Activated CD8-positive, alpha-beta T cell treated with anti-CD3 and anti-CD28 coated beads for 36 hours (primary cell): Measurements from ENCODE around the gene LIPT1. TPM values are rescaled to one million over a fixed set of nuclear protein-coding genes. Genes with fewer than 3 reads are reported as not detected.
A peak's percentile ranks its signal among the peaks of the same experiment; 100 is the strongest.

ENCODE experiments used
- ATAC-seq: fragments of 200-7000 bp; cut with Tn5 transposase; one replicate; pipeline ENCODE4 v1.10.0; 2021; ENCODE audit warnings: mild to moderate bottlenecking, moderate library complexity
- CTCF ChIA-PET: fragments of 350-600 bp; sonication (Branson Sonifier 250); formaldehyde crosslinking; loops from one replicate; lab custom pipeline; 2021; ENCODE audit warnings: antibody characterized with exemption; lab: Charles Lee
- POLR2A ChIA-PET: fragments of 350-600 bp; sonication (Branson Sonifier 250); formaldehyde crosslinking; loops from one replicate; lab custom pipeline; 2021; ENCODE audit warnings: antibody characterized with exemption; lab: Charles Lee
- DNase-seq: peaks from one replicate; pipeline ENCODE4 v3.0.0-alpha.2; 2020
- H3K27ac Mint-ChIP-seq: one replicate; pipeline ENCODE4 v1.8.0; 2021; ENCODE audit warnings: mild to moderate bottlenecking, mixed read lengths
- H3K27me3 Mint-ChIP-seq: one replicate; pipeline ENCODE4 v1.8.0; 2021; ENCODE audit warnings: mixed read lengths
- H3K36me3 Mint-ChIP-seq: one replicate; pipeline ENCODE4 v1.8.0; 2021; ENCODE audit warnings: low read depth, mixed read lengths
- H3K4me1 Mint-ChIP-seq: one replicate; pipeline ENCODE4 v1.8.0; 2021; ENCODE audit warnings: low read depth, mixed read lengths
- H3K4me3 Mint-ChIP-seq: one replicate; pipeline ENCODE4 v1.8.0; 2021; ENCODE audit warnings: mild to moderate bottlenecking, moderate library complexity, mixed read lengths
- H3K9me3 Mint-ChIP-seq: one replicate; pipeline ENCODE4 v1.8.0; 2021; ENCODE audit warnings: mixed read lengths
- intact Hi-C: fragments of 100-400 bp; cut with micrococcal nuclease; formaldehyde crosslinking; loops from one replicate; pipeline ENCODE4 v1.10.0; 2022
- total RNA-seq, 2 experiments: library from RNA; stranded (reverse); gene quantifications; one replicate each; pipeline ENCODE4 v1.2.3, GENCODE V29; 2021
- TF ChIP-seq, protein P1 (sequence below): fragments of 200-600 bp; IDR thresholded peaks from one replicate; pipeline ENCODE4 v1.8.0; 2022; ENCODE audit warnings: antibody characterized with exemption, mild to moderate bottlenecking

Gene LIPT1
- 1 to 10 TPM; 3.3 to 6.0 TPM for total RNA-seq

DNA sequence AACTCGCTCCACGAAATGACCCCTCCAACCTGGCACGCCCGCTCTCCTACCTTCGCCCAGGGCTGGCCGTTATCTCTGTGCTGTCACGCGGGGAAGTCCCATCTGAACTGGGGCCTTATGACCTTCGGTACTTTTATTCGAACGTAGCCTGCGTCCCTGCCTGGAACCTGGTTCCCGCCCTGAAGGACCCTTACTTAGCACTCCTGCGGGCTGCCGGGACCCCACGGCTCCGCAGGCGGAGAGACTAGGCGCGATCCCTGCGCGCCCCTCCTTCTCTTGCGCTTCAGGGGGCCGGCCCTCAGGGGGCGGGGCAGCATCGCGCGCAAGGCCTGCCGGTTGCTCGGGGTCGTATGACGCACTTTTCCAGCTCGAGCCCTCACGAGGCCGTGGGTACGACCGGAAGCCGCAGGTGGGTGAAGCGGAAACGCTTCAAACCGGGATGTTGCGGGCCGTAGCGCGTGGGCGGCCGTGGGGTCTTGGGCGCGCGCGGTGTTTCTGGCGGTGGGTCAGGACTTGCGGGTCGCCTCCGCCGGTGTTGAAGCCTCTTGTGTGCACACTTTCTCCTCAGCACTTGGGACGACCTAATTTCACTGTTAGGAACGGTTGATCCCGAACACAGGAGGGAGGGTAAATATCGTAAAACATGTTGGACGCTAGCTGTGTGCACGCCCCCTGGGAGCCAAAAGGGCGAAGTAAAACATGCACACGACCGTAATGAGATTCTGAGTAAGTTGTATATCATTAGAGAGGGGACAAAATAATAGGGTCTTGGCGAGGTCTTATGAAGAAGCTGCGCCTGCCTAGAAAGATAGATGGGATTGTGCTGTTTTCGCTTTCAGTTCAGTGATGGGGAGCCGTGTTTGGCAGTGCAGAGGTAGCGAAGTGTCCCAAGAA is at the start of gene LIPT1, which contains the start of gene TSGA10:
LIPT1 (plus strand) TSS at position 325 of the 894 bp plus-strand sequence. CDS start 6,991 bp downstream, outside the sequence.
TSGA10 (minus strand) TSS at position 300 of the 894 bp plus-strand sequence. CDS start 45,503 bp downstream, outside the sequence.
- peak within 1 kb of the TSS; percentile 86 for H3K27ac Mint-ChIP-seq
- H3K4me3 Mint-ChIP-seq, result no peak within 1 kb of the TSS

DNA sequence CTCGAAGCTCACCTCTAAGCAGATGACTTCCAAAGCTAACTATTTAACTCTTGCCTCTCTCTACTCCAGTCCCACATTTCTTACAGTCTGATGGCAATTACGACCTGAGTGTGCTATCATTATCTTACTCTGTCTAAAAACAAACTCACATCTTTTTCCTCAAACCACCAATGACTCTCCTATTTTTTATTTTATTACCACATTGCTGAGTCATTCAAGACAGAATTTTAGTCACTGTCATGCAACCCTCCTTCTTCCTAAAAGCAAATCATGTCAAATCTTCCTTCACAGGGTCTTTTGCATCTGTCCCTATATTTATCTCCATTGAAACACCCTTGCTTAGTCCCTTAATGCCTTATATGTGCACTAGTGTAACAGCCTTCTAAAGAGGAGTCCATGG is 47.9 kb upstream of the LIPT1 start:
- no peaks in the 10 kb centered on the region for H3K36me3 Mint-ChIP-seq
- ATAC-seq, result no peak

More for the DNA sequence above, at the start of gene LIPT1, which contains the start of gene TSGA10:
- Mint-ChIP-seq H3K27me3 (no peaks in the 10 kb centered on the region), H3K36me3 (peaks cover 6% of the 10 kb centered on the region), H3K9me3 (no peaks in the 10 kb centered on the region), H3K4me1 (peaks cover 42% of the 10 kb centered on the region)
- intact Hi-C loops, result loop anchor here (10.0 kb wide), 1 partner anchor 180 kb away; the partner anchor contains the start of genes EIF5B and TXNDC9
- ChIA-PET POLR2A (interaction anchor here (0.6 to 2.3 kb wide), 10 partner anchors 9 to 532 kb away, joined by 3 to 16 read pairs (median 4); partner anchors contain the start of genes C2orf15, MITD1 and MRPL30), CTCF (interaction anchor here (0.8 to 2.2 kb wide), 6 partner anchors 12 to 586 kb away, joined by 3 to 9 read pairs (median 6); partner anchors contain the start of genes C2orf15, EIF5B, MITD1 and MRPL30)
- ATAC-seq, result peak; percentile 97
- TF ChIP-seq, protein P1, sequence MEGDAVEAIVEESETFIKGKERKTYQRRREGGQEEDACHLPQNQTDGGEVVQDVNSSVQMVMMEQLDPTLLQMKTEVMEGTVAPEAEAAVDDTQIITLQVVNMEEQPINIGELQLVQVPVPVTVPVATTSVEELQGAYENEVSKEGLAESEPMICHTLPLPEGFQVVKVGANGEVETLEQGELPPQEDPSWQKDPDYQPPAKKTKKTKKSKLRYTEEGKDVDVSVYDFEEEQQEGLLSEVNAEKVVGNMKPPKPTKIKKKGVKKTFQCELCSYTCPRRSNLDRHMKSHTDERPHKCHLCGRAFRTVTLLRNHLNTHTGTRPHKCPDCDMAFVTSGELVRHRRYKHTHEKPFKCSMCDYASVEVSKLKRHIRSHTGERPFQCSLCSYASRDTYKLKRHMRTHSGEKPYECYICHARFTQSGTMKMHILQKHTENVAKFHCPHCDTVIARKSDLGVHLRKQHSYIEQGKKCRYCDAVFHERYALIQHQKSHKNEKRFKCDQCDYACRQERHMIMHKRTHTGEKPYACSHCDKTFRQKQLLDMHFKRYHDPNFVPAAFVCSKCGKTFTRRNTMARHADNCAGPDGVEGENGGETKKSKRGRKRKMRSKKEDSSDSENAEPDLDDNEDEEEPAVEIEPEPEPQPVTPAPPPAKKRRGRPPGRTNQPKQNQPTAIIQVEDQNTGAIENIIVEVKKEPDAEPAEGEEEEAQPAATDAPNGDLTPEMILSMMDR, result no peak
- peak; percentile 96 for DNase-seq

DNA sequence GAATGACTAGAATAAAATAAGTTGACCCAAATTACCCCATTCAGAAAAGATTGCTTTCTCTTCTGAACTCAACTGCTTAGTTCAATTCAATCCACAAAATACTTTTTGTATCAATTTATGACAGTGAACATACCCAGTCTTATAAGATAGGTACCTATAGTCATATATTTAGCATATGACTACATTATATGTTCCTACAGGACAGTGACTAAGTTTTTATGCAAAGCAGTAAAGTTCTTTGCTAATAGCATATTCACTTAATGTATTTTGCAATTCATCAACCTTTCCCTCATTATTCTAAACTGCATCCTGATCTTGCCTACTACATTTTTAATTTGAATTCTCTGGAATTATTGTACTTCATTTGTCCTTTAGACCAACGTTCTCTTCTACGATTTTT is 43.5 kb upstream of the LIPT1 start:
- ChIA-PET CTCF (no interaction called here), POLR2A (no interaction called here)
- H3K27ac Mint-ChIP-seq, result no peak overlapping the region
- DNase-seq (no peak), ATAC-seq (no peak)
- no peak overlapping the region for H3K4me3 Mint-ChIP-seq
- no peaks in the 10 kb centered on the region for H3K27me3 Mint-ChIP-seq
- intact Hi-C loops, result no loop called here
- TF ChIP-seq, protein P1, result no peak
- no peaks in the 10 kb centered on the region for H3K9me3 Mint-ChIP-seq
- no peaks in the 10 kb centered on the region for H3K4me1 Mint-ChIP-seq
- no peaks in the 10 kb centered on the region for H3K36me3 Mint-ChIP-seq

More for the DNA sequence above, 47.9 kb upstream of the LIPT1 start:
- Mint-ChIP-seq H3K4me1 (no peaks in the 10 kb centered on the region), H3K4me3 (no peak overlapping the region), H3K27me3 (no peaks in the 10 kb centered on the region), H3K27ac (no peak overlapping the region), H3K9me3 (no peaks in the 10 kb centered on the region)
- POLR2A ChIA-PET, result no interaction called here
- TF ChIP-seq, protein P1, result no peak
- no peak for DNase-seq
- CTCF ChIA-PET, result no interaction called here
- intact Hi-C loops, result no loop called here

DNA sequence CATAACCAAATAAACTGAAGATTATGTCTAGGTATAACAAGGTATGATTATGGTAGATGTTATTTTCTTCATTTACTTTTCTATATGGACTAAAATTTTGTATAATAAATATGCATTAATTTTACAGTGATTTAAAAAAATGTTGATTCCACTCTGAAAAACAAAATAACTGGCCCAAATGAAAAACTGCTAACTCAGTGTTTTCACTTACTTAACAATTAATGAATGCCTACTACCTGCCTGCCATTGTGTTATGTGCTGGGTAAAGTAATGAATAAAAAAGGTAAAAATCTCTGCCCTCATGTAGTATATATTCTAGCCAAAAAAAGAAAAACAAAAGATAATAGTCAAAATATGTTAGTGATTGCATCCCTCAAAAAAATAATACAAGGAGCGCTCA is 42.8 kb upstream of the LIPT1 start:
- ChIA-PET CTCF (no interaction called here), POLR2A (no interaction called here)
- TF ChIP-seq, protein P1, result no peak
- Mint-ChIP-seq H3K36me3 (no peaks in the 10 kb centered on the region), H3K4me3 (no peak overlapping the region), H3K27me3 (no peaks in the 10 kb centered on the region), H3K4me1 (no peaks in the 10 kb centered on the region), H3K9me3 (no peaks in the 10 kb centered on the region), H3K27ac (no peak overlapping the region)
- DNase-seq, result no peak
- ATAC-seq, result no peak
- intact Hi-C loops, result no loop called here

DNA sequence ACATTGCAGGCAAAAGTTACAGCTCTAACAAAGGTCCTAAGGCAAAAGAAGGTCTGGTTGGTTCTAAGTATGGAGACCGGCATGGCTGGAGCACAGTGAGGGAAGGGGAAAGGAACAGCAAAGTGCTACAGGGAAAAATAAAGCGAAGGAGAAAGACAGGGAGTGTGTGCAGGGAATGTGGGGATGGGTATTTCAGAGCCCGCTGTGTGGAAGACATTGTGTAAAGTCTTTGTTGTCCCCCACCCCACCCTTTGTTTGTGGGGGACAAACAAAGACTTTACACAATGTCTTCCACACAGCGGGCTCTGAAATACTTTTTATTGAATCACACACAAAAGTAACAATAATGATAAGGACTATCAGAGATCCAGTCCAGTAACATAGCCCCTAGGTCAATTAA is 42.1 kb upstream of the LIPT1 start:
- TF ChIP-seq, protein P1, result no peak
- CTCF ChIA-PET, result no interaction called here

More for the DNA sequence above, 42.1 kb upstream of the LIPT1 start:
- POLR2A ChIA-PET, result no interaction called here
- H3K27ac Mint-ChIP-seq, result no peak overlapping the region
- no peaks in the 10 kb centered on the region for H3K4me1 Mint-ChIP-seq
- ATAC-seq (no peak), DNase-seq (no peak)
- no peak overlapping the region for H3K4me3 Mint-ChIP-seq
- H3K36me3 Mint-ChIP-seq, result no peaks in the 10 kb centered on the region
- intact Hi-C loops, result no loop called here
- H3K9me3 Mint-ChIP-seq, result no peaks in the 10 kb centered on the region
- no peaks in the 10 kb centered on the region for H3K27me3 Mint-ChIP-seq
